Muscle layer of colon (tissue), 2 donors: Measurements from ENCODE around the gene COPG1.

Experiments used
- H3K27ac ChIP-seq: one replicate; pipeline ENCODE4 v1.7.0; 2013; ENCODE audit warnings: low read depth, mild to moderate bottlenecking, low read length, moderate library complexity
- H3K27me3 ChIP-seq, 2 donors: one replicate each; pipeline ENCODE4 v1.7.0; 2013; ENCODE audit warnings: low read length in 2 of 2, mild to moderate bottlenecking in 2 of 2; ENCODE audit not compliant: insufficient read depth in 2 of 2, control insufficient read depth in 1 of 2
- H3K36me3 ChIP-seq: one replicate; pipeline ENCODE4 v1.7.0; 2013; ENCODE audit warnings: mild to moderate bottlenecking, low read length; ENCODE audit not compliant: insufficient read depth
- H3K4me1 ChIP-seq: one replicate; pipeline ENCODE4 v1.7.0; 2013; ENCODE audit warnings: mild to moderate bottlenecking, low read length; ENCODE audit not compliant: insufficient read depth
- H3K4me3 ChIP-seq, 2 donors: one replicate each; pipeline ENCODE4 v1.7.0; 2013; ENCODE audit warnings: low read length in 2 of 2, low read depth in 1 of 2, mild to moderate bottlenecking in 1 of 2, moderate library complexity in 1 of 2
- H3K9ac ChIP-seq: one replicate; pipeline ENCODE4 v1.7.0; 2013; ENCODE audit warnings: low read length
- H3K9me3 ChIP-seq: one replicate; pipeline ENCODE4 v1.7.0; 2013; ENCODE audit warnings: mild to moderate bottlenecking, low read length
- donor health status: abdominal sarcoma.
- donor health status: Adenocarcinoma of cecum.

Gene COPG1

DNA sequence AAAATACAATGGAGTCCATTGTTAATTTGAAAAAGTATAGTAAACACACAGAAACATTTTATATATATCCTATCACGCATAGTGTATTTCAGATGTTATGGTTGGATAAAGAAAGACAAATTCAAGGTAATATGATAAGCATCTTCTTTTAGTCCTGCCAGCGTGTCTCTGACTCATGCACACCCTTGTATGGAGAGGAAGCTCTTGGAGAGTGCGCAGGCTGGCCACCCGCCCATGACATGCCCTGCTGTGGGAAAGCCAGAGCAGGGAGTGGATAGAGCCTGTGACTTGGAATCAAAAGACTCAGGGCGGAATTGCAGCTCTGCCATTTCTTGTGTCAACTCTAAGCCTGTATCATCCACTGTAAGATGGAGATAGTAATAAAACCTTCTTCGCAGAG lies 23.0 kb upstream of the COPG1 start:
- Histone ChIP-seq H3K4me3 (peak overlapping the region in 1 of 2 donors; percentile 31), H3K9me3 (no peaks in the 10 kb centered on the region), H3K27ac (peak overlapping the region; percentile 66), H3K27me3 (no peaks in the 10 kb centered on the region), H3K9ac (no peak overlapping the region), H3K36me3 (no peaks in the 10 kb centered on the region), H3K4me1 (peaks cover 30% of the 10 kb centered on the region)

GRCh38 chr3:129228891-129229585 lies 20.4 kb upstream of the COPG1 start:
- Histone ChIP-seq H3K4me3 (no peak overlapping the region), H3K36me3 (no peaks in the 10 kb centered on the region), H3K9ac (no peak overlapping the region), H3K27ac (no peak overlapping the region), H3K27me3 (no peaks in the 10 kb centered on the region), H3K4me1 (peaks cover 30% of the 10 kb centered on the region), H3K9me3 (no peaks in the 10 kb centered on the region)

- H3K9ac ChIP-seq = no peak overlapping the region
- no peak overlapping the region for H3K27ac ChIP-seq
- H3K9me3 ChIP-seq = no peaks in the 10 kb centered on the region
- no peak overlapping the region for H3K4me3 ChIP-seq
- H3K4me1 ChIP-seq = peaks cover 24% of the 10 kb centered on the region
- no peaks in the 10 kb centered on the region for H3K27me3 ChIP-seq
- H3K36me3 ChIP-seq = no peaks in the 10 kb centered on the region
Measured at GRCh38 chr3:129230311-129231019, 18.9 kb upstream of the COPG1 start.

- H3K36me3 ChIP-seq = no peaks in the 10 kb centered on the region
- no peak overlapping the region for H3K27ac ChIP-seq
- no peak overlapping the region for H3K9ac ChIP-seq
- H3K9me3 ChIP-seq = no peaks in the 10 kb centered on the region
- peaks cover 13% of the 10 kb centered on the region for H3K4me1 ChIP-seq
- no peaks in the 10 kb centered on the region for H3K27me3 ChIP-seq
- no peak overlapping the region for H3K4me3 ChIP-seq
Measured at GRCh38 chr3:129231331-129232119, 17.9 kb upstream of the COPG1 start.

GRCh38 chr3:129233538-129233937 lies 15.9 kb upstream of the COPG1 start:
- Histone ChIP-seq H3K27me3 (no peaks in the 10 kb centered on the region), H3K4me1 (no peaks in the 10 kb centered on the region), H3K9me3 (no peaks in the 10 kb centered on the region), H3K4me3 (no peak overlapping the region), H3K27ac (no peak overlapping the region), H3K36me3 (no peaks in the 10 kb centered on the region), H3K9ac (no peak overlapping the region)

- no peak overlapping the region for H3K27ac ChIP-seq
- H3K9ac ChIP-seq = no peak overlapping the region
- H3K27me3 ChIP-seq = no peaks in the 10 kb centered on the region
- no peaks in the 10 kb centered on the region for H3K36me3 ChIP-seq
- H3K4me3 ChIP-seq = no peak overlapping the region
- H3K4me1 ChIP-seq = no peaks in the 10 kb centered on the region
- H3K9me3 ChIP-seq = no peaks in the 10 kb centered on the region
Measured at GRCh38 chr3:129234441-129234840, 15.0 kb upstream of the COPG1 start.

GRCh38 chr3:129235344-129235917 lies 14.0 kb upstream of the COPG1 start:
- Histone ChIP-seq H3K27ac (no peak overlapping the region), H3K36me3 (no peaks in the 10 kb centered on the region), H3K9me3 (no peaks in the 10 kb centered on the region), H3K27me3 (no peaks in the 10 kb centered on the region), H3K9ac (no peak overlapping the region), H3K4me3 (no peak overlapping the region), H3K4me1 (no peaks in the 10 kb centered on the region)

DNA sequence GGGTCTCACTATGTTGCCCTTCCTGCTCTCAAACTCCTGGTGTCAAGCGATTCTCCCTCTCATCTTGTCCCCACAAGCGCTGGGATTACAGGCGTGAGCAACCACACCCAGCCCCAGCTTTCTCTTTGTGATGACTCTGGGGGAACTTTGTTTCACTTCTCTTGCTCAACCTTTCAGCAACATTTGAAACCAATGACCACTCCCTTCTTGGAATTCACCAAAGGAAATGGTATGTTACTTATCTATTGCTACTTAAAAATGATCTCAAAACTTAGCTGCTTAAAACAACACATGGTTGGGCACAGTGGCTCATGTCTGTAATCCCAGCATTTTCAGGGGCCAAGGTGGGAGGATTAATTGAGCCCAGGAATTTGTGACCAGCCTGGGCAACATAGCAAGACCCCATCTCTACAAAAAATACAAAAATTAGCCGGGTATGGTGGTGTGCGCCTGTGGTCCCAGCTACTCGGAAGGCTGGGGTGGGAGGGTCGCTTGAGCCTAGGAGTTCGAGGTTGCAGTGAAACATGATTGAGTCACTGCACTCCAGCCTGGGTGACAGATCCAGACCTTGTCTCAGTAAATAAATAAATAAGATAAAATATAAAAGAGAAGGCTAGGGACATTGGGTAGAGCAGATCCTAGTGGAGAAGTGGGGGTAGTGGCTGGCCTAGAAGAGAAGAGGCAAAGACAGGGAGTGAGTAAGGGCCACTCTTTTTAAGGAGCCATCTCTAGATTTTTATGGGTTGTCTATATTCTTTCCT lies 10.3 kb upstream of the COPG1 start:
- no peaks in the 10 kb centered on the region for H3K4me1 ChIP-seq
- no peaks in the 10 kb centered on the region for H3K27me3 ChIP-seq
- no peak overlapping the region for H3K27ac ChIP-seq
- no peaks in the 10 kb centered on the region for H3K9me3 ChIP-seq
- H3K4me3 ChIP-seq = no peak overlapping the region
- no peak overlapping the region for H3K9ac ChIP-seq
- peaks cover 3% of the 10 kb centered on the region for H3K36me3 ChIP-seq

DNA sequence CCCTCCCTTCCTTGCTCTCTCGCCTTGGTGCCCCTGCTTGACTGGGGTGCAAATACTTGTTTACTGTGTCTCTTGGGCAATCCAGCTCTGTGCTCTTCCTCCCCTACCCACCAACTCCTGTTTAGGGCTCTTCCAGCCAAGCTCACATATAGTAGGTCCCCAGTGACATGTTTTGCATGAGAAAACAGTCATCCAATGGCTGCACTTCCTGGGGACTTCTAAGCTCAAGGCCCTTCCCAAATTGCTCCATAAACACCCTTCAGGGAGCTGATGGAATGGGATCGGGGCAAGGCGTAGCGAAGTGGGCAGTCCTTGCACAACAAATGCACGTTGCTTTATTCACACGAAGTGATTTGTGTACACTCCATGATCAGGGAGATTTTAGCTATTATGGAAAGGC lies 9.4 kb upstream of the COPG1 start:
- Histone ChIP-seq H3K36me3 (peaks cover 3% of the 10 kb centered on the region), H3K27me3 (no peaks in the 10 kb centered on the region), H3K4me1 (no peaks in the 10 kb centered on the region), H3K9ac (no peak overlapping the region), H3K27ac (no peak overlapping the region), H3K9me3 (no peaks in the 10 kb centered on the region), H3K4me3 (no peak overlapping the region)

GRCh38 chr3:129240436-129240835 lies 9.0 kb upstream of the COPG1 start:
- Histone ChIP-seq H3K9ac (no peak overlapping the region), H3K4me1 (peaks cover 4% of the 10 kb centered on the region), H3K36me3 (peaks cover 3% of the 10 kb centered on the region), H3K27me3 (no peaks in the 10 kb centered on the region), H3K27ac (no peak overlapping the region), H3K9me3 (no peaks in the 10 kb centered on the region), H3K4me3 (no peak overlapping the region)

- Histone ChIP-seq H3K27me3 (no peaks in the 10 kb centered on the region), H3K4me3 (peak overlapping the region in 1 of 2 donors; percentile 53), H3K27ac (peak overlapping the region; percentile 53), H3K36me3 (peaks cover 3% of the 10 kb centered on the region), H3K9ac (peak overlapping the region; percentile 49), H3K4me1 (peaks cover 18% of the 10 kb centered on the region), H3K9me3 (no peaks in the 10 kb centered on the region)
Measured at GRCh38 chr3:129245141-129245540, 4.3 kb upstream of the COPG1 start.
